GM13977 (cell line): ENCODE data around the gene BTN2A1.
A peak's percentile ranks its signal among the peaks of the same experiment; 100 is the strongest.
"Not testable (repeated sequence)": the region's sequence is repeated elsewhere in the genome, so short reads cannot be mapped to it uniquely, and the experiment has no call there.

Source experiments
- DNase-seq: peaks from one replicate; pipeline ENCODE4 v3.0.0; 2012; ENCODE audit warnings: low spot score
- CTCF ChIP-seq: IDR thresholded peaks from 2 replicates; pipeline ENCODE4 v1.5.1; 2012; ENCODE audit warnings: mild to moderate bottlenecking, control low read depth; ENCODE audit not compliant: insufficient read depth; ENCODE audit errors: extremely low read depth, missing control alignments
- in situ Hi-C: fragments of 300-500 bp; cut with MboI; formaldehyde crosslinking; loops from one replicate; pipeline ENCODE4 v1.12.0; 2022; ENCODE audit warnings: low sequenced_read_pairs, low pct_unique_long_range_greater_than_20kb, mixed read lengths, inconsistent platforms; ENCODE audit not compliant: unreplicated experiment

The BTN2A1 gene

DNA sequence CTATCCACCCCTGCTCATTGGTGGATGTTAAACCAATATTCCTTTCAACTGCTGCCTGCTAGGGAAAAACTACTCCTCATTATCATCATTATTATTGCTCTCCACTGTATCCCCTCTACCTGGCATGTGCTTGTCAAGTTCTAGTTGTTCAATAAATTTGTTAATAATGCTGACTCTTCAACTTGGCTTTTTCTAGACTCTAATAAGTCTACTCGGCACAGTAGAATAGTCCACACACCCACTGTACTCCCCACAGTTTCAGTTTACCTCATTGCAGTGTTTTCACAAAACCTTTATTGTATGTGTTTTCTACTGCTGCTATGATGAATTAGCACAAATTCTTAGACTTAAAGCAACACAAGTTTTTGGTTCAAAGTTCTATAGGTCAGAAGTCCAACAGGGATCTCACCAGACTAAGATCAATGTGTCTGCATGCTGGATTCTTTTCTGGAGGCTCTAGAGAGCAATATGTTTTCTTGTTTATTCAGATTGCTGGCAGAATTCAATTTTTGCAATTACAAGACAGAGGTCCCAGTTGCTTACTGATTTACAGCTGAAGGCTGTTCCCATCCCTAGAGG is 42.6 kb upstream of the BTN2A1 start:
- no peak for DNase-seq
- in situ Hi-C loops = no loop called here
- TF ChIP-seq CTCF = no peak

- no peak for TF ChIP-seq CTCF
- no peak for DNase-seq
- in situ Hi-C loops = no loop called here
Observed at GRCh38 chr6:26415791-26416190, 42.0 kb upstream of the BTN2A1 start.

DNA sequence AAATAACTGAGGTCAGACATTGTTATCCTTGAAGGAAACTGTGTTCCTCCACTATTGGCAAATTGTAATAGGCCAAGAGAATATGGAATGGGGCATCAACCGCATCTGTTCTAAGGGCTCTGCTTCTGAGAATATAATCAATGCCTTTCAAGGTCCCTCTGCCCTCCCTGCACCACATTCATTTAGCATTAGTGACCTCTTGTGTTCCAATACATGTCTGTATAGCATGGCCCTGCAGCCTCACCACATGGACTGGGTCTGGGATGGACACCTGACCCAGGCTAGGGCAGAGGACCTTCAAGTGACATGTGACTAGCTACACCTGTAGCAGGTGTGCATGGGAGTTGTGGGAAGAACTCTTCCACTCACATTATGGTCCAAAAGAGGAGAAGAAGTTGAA is 41.5 kb upstream of the BTN2A1 start:
- no peak for DNase-seq
- in situ Hi-C loops = no loop called here
- TF ChIP-seq CTCF = no peak

DNA sequence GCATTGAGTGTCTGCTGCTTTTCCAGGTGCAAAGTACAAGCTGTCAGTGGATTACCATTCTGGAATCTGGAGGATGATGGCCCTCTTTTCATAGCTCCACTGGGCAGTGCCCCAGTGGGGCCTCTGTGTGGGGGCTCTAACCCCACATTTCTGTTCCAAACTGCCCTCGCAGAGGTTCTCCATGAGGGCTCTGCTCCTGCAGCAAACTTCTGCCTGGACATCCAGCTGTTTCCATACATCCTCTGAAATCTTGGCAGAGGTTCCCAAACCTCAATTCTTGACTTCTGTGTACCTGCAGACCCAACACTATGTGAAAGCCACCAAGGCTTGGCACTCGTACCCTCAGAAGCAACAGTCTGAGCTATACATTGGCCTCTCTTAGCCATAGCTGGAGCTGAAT is 39.7 kb upstream of the BTN2A1 start:
- DNase-seq, in situ Hi-C loops: not testable (repeated sequence)

- in situ Hi-C loops, DNase-seq: not testable (repeated sequence)
Observed at GRCh38 chr6:26418795-26419194, 39.0 kb upstream of the BTN2A1 start.

GRCh38 chr6:26420688-26421171 is 37.0 kb upstream of the BTN2A1 start:
- no peak for DNase-seq
- peak; percentile 62 for TF ChIP-seq CTCF
- in situ Hi-C loops = no loop called here

DNA sequence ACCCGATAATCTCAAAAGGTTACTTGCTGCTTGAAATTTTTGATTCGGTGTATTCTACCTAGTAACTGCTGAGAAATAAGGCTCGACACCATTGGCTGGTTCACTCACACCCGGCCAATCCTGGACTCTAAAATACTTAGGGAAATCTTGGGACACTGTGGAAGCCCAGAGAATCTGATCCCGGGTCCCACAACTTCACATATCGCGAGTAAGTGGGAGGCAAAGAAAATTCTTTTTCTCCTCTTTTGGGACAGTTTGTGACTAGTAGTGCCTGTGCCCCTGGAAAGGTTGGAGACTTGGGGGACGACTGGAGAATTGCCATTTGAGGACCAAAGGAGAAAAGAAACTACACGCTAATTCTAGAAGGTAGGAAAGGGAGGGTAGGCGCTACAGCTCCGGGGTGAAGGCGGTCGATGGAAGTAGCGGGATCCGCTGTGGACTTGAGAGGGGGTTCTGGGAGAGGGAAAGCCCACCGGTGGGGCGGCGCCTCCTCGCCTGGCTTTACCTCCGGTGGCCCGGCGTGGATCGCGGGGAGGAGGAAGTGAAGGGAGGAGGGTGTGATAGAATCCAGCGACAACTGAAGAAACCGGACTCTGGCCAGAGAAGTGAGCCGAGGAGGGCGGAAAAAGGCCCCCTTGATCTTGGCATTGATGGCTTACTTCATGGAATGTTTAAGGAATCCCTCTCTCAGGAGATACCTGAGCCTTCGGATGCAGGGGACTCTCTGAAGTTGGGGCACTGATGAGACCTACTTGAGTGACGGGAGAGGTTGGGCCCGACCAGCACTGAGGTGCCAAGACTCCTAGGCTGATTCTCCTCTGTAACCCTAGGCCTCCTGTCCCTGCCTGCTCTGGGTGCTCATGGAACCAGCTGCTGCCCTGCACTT is 36.3 kb upstream of the BTN2A1 start:
- peak; percentile 74 for DNase-seq
- no peak for TF ChIP-seq CTCF
- in situ Hi-C loops = no loop called here
